HEK293 (cell line): ENCODE results near the gene LYPD6B.

Experiments
- CTCF ChIA-PET: fragments of 350-600 bp; formaldehyde crosslinking; extraction: SDS; loops from one replicate; lab custom pipeline; 2021; ENCODE audit warnings: antibody characterized with exemption; lab: Yijun Ruan, JAX
- POLR2A ChIA-PET: fragments of 300-600 bp; formaldehyde crosslinking; extraction: SDS; loops from one replicate; lab custom pipeline; 2020; ENCODE audit warnings: antibody characterized with exemption, inconsistent platforms; lab: Yijun Ruan, JAX
- H3K27ac ChIP-seq: fragments of 200-500 bp; sonication (Bioruptor generic); 2 replicates; pipeline ENCODE4 v1.5.1; 2014; ENCODE audit warnings: low read depth, low read length, control low read depth, inconsistent platforms; ENCODE audit errors: extremely low read depth
- H3K36me3 ChIP-seq, 2 experiments: fragments of 200-500 bp in 1 of 2; sonication (Bioruptor generic) in 1 of 2; 1 replicate in 1 of 2; 2 replicates in 1 of 2; pipeline ENCODE4 v1.5.1; 2014 to 2017; ENCODE audit warnings: inconsistent platforms in 2 of 2, low read length in 2 of 2; ENCODE audit not compliant: control insufficient read depth in 2 of 2, insufficient read depth in 1 of 2
- H3K4me1 ChIP-seq: fragments of 200-500 bp; sonication (Bioruptor generic); 2 replicates; pipeline ENCODE4 v1.5.1; 2014; ENCODE audit warnings: mild to moderate bottlenecking, low read length, inconsistent platforms; ENCODE audit not compliant: control insufficient read depth, insufficient read depth
- H3K4me3 ChIP-seq: 2 replicates; pipeline ENCODE4 v1.5.1; 2011; ENCODE audit warnings: low read depth, mild to moderate bottlenecking, control low read depth, low read length, moderate library complexity
- H3K9me3 ChIP-seq: fragments of 200-500 bp; sonication (Bioruptor generic); 2 replicates; pipeline ENCODE4 v1.5.1; 2014; ENCODE audit warnings: low read depth, low read length, inconsistent platforms; ENCODE audit not compliant: control insufficient read depth, insufficient read depth
- CTCF ChIP-seq: fragments of 450-650 bp; formaldehyde crosslinking; IDR thresholded peaks from 2 replicates; pipeline ENCODE4 v1.5.1; 2016; ENCODE audit warnings: missing biosample characterization, missing genetic modification characterization
- IKZF3 ChIP-seq: fragments of 450-650 bp; IDR thresholded peaks from 2 replicates; pipeline ENCODE4 v1.5.0; 2018; ENCODE audit warnings: missing biosample characterization, mild to moderate bottlenecking, missing genetic modification characterization, moderate library complexity
- KLF8 ChIP-seq: fragments of 450-650 bp; formaldehyde crosslinking; IDR thresholded peaks from 2 replicates; pipeline ENCODE4 v1.5.1; 2016; ENCODE audit warnings: missing biosample characterization, missing genetic modification characterization
- KLF9 ChIP-seq: fragments of 450-650 bp; formaldehyde crosslinking; IDR thresholded peaks from 2 replicates; pipeline ENCODE4 v1.5.1; 2016; ENCODE audit warnings: missing biosample characterization, missing genetic modification characterization, low read depth
- PRDM6 ChIP-seq: fragments of 450-650 bp; formaldehyde crosslinking; IDR thresholded peaks from 2 replicates; pipeline ENCODE4 v1.5.1; 2017; ENCODE audit warnings: missing biosample characterization, missing genetic modification characterization
- TRIM28 ChIP-seq: IDR thresholded peaks from 2 replicates; pipeline ENCODE4 v1.6.1; 2011; ENCODE audit warnings: low read length, control low read depth, borderline replicate concordance
- ZBTB26 ChIP-seq: fragments of 450-650 bp; formaldehyde crosslinking; optimal IDR thresholded peaks from 2 replicates; pipeline ENCODE3; 2016; ENCODE audit warnings: missing biosample characterization, mild to moderate bottlenecking, missing genetic modification characterization
- ZBTB8A ChIP-seq: fragments of 450-650 bp; formaldehyde crosslinking; IDR thresholded peaks from 2 replicates; pipeline ENCODE4 v1.5.1; 2016; ENCODE audit warnings: missing biosample characterization, missing genetic modification characterization
- ZNF112 ChIP-seq: fragments of 450-650 bp; formaldehyde crosslinking; IDR thresholded peaks from 2 replicates; pipeline ENCODE4 v1.5.0; 2017; ENCODE audit warnings: missing biosample characterization, missing genetic modification characterization
- ZNF132 ChIP-seq: fragments of 450-650 bp; formaldehyde crosslinking; IDR thresholded peaks from 2 replicates; pipeline ENCODE4 v1.5.1; 2017; ENCODE audit warnings: missing biosample characterization, missing genetic modification characterization, borderline replicate concordance
- ZNF302 ChIP-seq: fragments of 450-650 bp; formaldehyde crosslinking; IDR thresholded peaks from 2 replicates; pipeline ENCODE4 v1.5.1; 2016; ENCODE audit warnings: missing biosample characterization, missing genetic modification characterization, low read depth
- ZNF433 ChIP-seq: fragments of 450-650 bp; formaldehyde crosslinking; IDR thresholded peaks from 2 replicates; pipeline ENCODE4 v1.5.1; 2016; ENCODE audit warnings: missing biosample characterization, missing genetic modification characterization, low read depth
- ZNF544 ChIP-seq: fragments of 450-650 bp; formaldehyde crosslinking; IDR thresholded peaks from 2 replicates; pipeline ENCODE4 v1.5.0; 2017; ENCODE audit warnings: missing biosample characterization, missing genetic modification characterization
- ZNF580 ChIP-seq: fragments of 450-650 bp; formaldehyde crosslinking; IDR thresholded peaks from 2 replicates; pipeline ENCODE4 v1.5.1; 2016; ENCODE audit warnings: missing biosample characterization, missing genetic modification characterization
- ZNF624 ChIP-seq: fragments of 450-650 bp; formaldehyde crosslinking; IDR thresholded peaks from 2 replicates; pipeline ENCODE4 v1.5.1; 2017; ENCODE audit warnings: missing biosample characterization, missing genetic modification characterization
- ZNF639 ChIP-seq: fragments of 450-650 bp; formaldehyde crosslinking; IDR thresholded peaks from 2 replicates; pipeline ENCODE4 v1.5.1; 2016; ENCODE audit warnings: missing biosample characterization, missing genetic modification characterization
- ZNF664 ChIP-seq: fragments of 450-650 bp; formaldehyde crosslinking; IDR thresholded peaks from 2 replicates; pipeline ENCODE4 v1.5.1; 2016; ENCODE audit warnings: missing biosample characterization, missing genetic modification characterization
- ZNF707 ChIP-seq: fragments of 450-650 bp; formaldehyde crosslinking; IDR thresholded peaks from 2 replicates; pipeline ENCODE4 v1.5.1; 2016; ENCODE audit warnings: missing biosample characterization, missing genetic modification characterization
- ZNF776 ChIP-seq: fragments of 450-650 bp; formaldehyde crosslinking; IDR thresholded peaks from 2 replicates; pipeline ENCODE4 v1.5.0; 2017; ENCODE audit warnings: missing biosample characterization, missing genetic modification characterization, borderline replicate concordance
- ZNF791 ChIP-seq: fragments of 450-650 bp; formaldehyde crosslinking; IDR thresholded peaks from 2 replicates; pipeline ENCODE4 v1.5.1; 2016; ENCODE audit warnings: missing biosample characterization, missing genetic modification characterization

LYPD6B gene

GRCh38 chr2:149040451-149040850 lies 2.0 kb downstream of the LYPD6B start:
- CTCF ChIA-PET: interaction anchor here (0.5 to 5.1 kb wide), 10 partner anchors 10 to 427 kb away, joined by 3 to 31 read pairs (median 4); no protein-coding TSS in a partner anchor
- Histone ChIP-seq H3K4me1 (no peaks in the 10 kb centered on the region), H3K9me3 (no peaks in the 10 kb centered on the region), H3K36me3 (no peaks in the 10 kb centered on the region), H3K27ac (no peak overlapping the region), H3K4me3 (no peak overlapping the region)
- TF ChIP-seq ZNF433 (tag by site-specific recombination) (no peak), ZNF302 (no peak), ZNF112 (tag by site-specific recombination) (peak; percentile 93), ZNF580 (tag by site-specific recombination) (peak; percentile 36; the same call in 1 of the 2 replicates), TRIM28 (no peak), PRDM6 (tag by site-specific recombination) (no peak), ZNF639 (tag by site-specific recombination) (no peak), CTCF (tag by site-specific recombination) (peak; percentile 52)
- POLR2A ChIA-PET: interaction anchor here (0.6 to 0.7 kb wide), 3 partner anchors 8 to 23 kb away, joined by 3 to 4 read pairs (median 3); no protein-coding TSS in a partner anchor

GRCh38 chr2:149041482-149041881 lies 3.0 kb downstream of the LYPD6B start:
- CTCF ChIA-PET: interaction anchor here (0.6 to 5.1 kb wide), 6 partner anchors 9 to 387 kb away, joined by 3 to 31 read pairs (median 4); no protein-coding TSS in a partner anchor
- H3K9me3 ChIP-seq: no peaks in the 10 kb centered on the region
- no peaks in the 10 kb centered on the region for H3K36me3 ChIP-seq
- TF ChIP-seq ZBTB8A (tag by site-specific recombination): no peak
- no peak for TF ChIP-seq PRDM6 (tag by site-specific recombination)
- TF ChIP-seq ZNF707 (tag by site-specific recombination): no peak
- no peak for TF ChIP-seq ZNF112 (tag by site-specific recombination)
- no peak for TF ChIP-seq ZNF624 (tag by site-specific recombination)
- TF ChIP-seq KLF9 (tag by site-specific recombination): no peak
- no peak for TF ChIP-seq ZBTB26 (tag by site-specific recombination)
- no peak for TF ChIP-seq ZNF791 (tag by site-specific recombination)
- TF ChIP-seq ZNF544 (tag by site-specific recombination): no peak
- no peak for TF ChIP-seq ZNF776 (tag by site-specific recombination)
- TF ChIP-seq ZNF664 (tag by site-specific recombination): no peak
- no peak for TF ChIP-seq KLF8 (tag by site-specific recombination)
- TF ChIP-seq IKZF3 (tag by site-specific recombination): no peak
- no peak for TF ChIP-seq ZNF132 (tag by site-specific recombination)
- TF ChIP-seq, all 188 proteins: peak for 0
- Histone ChIP-seq H3K4me1 (no peaks in the 10 kb centered on the region), H3K4me3 (no peak overlapping the region), H3K27ac (no peak overlapping the region)
- POLR2A ChIA-PET: interaction anchor here (0.6 to 0.7 kb wide), 3 partner anchors 24 to 37 kb away, joined by 3 to 4 read pairs (median 3); no protein-coding TSS in a partner anchor
